ENCODE results near the gene SPATA9.

Gene SPATA9

DNA sequence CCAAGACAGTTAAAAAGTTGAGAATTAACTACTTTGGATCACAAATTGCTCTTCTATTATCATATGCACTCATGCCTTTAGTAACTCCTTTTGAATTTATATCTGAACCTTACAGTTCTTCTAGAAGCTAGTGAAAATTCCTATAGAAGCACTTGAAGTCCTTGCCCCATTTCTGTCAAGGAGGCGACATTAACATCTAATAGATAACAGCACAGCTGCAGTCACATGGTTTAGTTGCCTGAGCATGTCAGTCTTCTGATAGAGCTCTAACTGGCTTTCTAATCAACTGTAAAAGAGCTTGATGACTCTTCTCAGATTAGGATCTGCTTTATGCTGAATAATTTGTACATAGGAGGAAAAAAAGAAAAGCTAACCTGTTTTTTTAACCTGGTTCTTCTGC, 27.2 kb downstream of the SPATA9 start (continued):
- TF ChIP-seq SETDB1 (IDR thresholded peaks at IDR 0.05; ENCODE audit: insufficient read length, low read length) (no peak), ZNF423 (tag by site-specific recombination; IDR thresholded peaks at IDR 0.05) (no peak), ZNF600 (tag by site-specific recombination; IDR thresholded peaks at IDR 0.05) (no peak)

DNA sequence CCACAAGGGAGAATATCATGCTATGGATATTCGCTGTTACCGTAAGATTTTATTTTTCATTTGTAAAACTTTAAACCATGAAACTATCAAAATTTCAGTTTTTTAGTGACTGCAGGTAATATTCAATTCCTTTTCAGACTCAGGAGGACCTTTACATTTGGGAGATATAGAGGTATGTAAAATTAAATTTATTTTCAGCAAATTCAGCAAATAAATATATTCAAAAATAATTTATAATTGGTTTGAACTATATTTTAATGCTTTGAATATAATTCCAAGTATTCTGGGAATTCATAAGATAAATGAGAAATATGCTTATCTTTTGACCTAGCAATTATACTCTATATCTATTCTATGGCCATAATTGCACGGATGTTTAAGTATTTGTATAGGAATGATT, 28.6 kb downstream of the SPATA9 start:
- TF ChIP-seq, protein P1, sequence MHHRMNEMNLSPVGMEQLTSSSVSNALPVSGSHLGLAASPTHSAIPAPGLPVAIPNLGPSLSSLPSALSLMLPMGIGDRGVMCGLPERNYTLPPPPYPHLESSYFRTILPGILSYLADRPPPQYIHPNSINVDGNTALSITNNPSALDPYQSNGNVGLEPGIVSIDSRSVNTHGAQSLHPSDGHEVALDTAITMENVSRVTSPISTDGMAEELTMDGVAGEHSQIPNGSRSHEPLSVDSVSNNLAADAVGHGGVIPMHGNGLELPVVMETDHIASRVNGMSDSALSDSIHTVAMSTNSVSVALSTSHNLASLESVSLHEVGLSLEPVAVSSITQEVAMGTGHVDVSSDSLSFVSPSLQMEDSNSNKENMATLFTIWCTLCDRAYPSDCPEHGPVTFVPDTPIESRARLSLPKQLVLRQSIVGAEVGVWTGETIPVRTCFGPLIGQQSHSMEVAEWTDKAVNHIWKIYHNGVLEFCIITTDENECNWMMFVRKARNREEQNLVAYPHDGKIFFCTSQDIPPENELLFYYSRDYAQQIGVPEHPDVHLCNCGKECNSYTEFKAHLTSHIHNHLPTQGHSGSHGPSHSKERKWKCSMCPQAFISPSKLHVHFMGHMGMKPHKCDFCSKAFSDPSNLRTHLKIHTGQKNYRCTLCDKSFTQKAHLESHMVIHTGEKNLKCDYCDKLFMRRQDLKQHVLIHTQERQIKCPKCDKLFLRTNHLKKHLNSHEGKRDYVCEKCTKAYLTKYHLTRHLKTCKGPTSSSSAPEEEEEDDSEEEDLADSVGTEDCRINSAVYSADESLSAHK (tag by site-specific recombination; IDR thresholded peaks at IDR 0.05), result no peak
- TF ChIP-seq ZNF664 (tag by site-specific recombination; IDR thresholded peaks at IDR 0.05), result no peak
- no peak for TF ChIP-seq ZNF423 (tag by site-specific recombination; IDR thresholded peaks at IDR 0.05)
- TF ChIP-seq ZNF843 (tag by site-specific recombination; IDR thresholded peaks at IDR 0.05), result no peak
- TF ChIP-seq ZNF350 (tag by site-specific recombination; IDR thresholded peaks at IDR 0.05), result no peak
- no peak for TF ChIP-seq ZNF768 (tag by site-specific recombination; IDR thresholded peaks at IDR 0.05)
- no peak for TF ChIP-seq SCRT2 (tag by site-specific recombination; IDR thresholded peaks at IDR 0.05)
- no peak for TF ChIP-seq ZNF175 (tag by site-specific recombination; IDR thresholded peaks at IDR 0.05)
- TF ChIP-seq ZNF792 (tag by site-specific recombination; IDR thresholded peaks at IDR 0.05), result no peak
- TF ChIP-seq ZNF433 (tag by site-specific recombination; IDR thresholded peaks at IDR 0.05; ENCODE audit: low read depth), result no peak
- no peak for TF ChIP-seq BCL11B (tag by site-specific recombination; IDR thresholded peaks at IDR 0.05; ENCODE audit: low read depth)
- H3K4me1 ChIP-seq (ENCODE audit: control insufficient read depth, insufficient read depth, low read length), result no peaks in the 10 kb centered on the region
- CTCF ChIA-PET, result interaction anchor here (6.8 kb wide), 1 partner anchor 10 kb away, joined by 44 read pairs; no protein-coding TSS in a partner anchor
- H3K36me3 ChIP-seq (ENCODE audit: control insufficient read depth in 2 of 2, insufficient read depth in 1 of 2, low read length in 2 of 2), result peaks cover 0 to 8% of the 10 kb centered on the region in 2 experiments; a peak in 1 of 3 replicates
- no peaks in the 10 kb centered on the region for H3K9me3 ChIP-seq (ENCODE audit: control insufficient read depth, insufficient read depth, low read depth, low read length)
- H3K4me3 ChIP-seq (ENCODE audit: low read depth, low read length), result no peak overlapping the region
- POLR2A ChIA-PET, result no interaction called here
- H3K27ac ChIP-seq (ENCODE audit: extremely low read depth, low read depth, low read length), result no peak overlapping the region

DNA sequence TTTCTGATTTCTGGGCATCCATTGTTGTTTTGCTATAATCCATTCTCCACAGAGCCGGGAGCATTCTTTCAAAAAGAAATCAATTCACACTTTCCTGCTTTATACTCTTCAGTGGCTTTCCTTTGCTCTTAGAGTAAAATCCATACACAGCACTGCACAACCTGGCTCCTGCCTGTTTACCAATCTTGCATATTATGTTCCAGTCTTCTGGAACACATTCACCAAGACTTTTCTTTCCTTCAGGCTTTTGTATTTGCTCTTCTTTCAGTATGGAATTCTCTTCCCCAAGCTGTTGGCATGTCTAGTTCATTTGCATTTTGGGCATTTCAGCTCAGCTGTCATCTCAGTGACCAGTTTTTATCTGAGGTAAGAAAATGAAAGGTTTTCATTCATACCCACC, 29.9 kb downstream of the SPATA9 start:
- H3K4me1 ChIP-seq (ENCODE audit: control insufficient read depth, insufficient read depth, low read length), result peaks cover 1% of the 10 kb centered on the region; the same call in 1 of the 2 replicates
- H3K9me3 ChIP-seq (ENCODE audit: control insufficient read depth, insufficient read depth, low read depth, low read length), result no peaks in the 10 kb centered on the region
- peaks cover 0 to 8% of the 10 kb centered on the region in 2 experiments; a peak in 1 of 3 replicates for H3K36me3 ChIP-seq (ENCODE audit: control insufficient read depth in 2 of 2, insufficient read depth in 1 of 2, low read length in 2 of 2)
- ChIA-PET POLR2A (no interaction called here), CTCF (interaction anchor here (0.7 to 6.8 kb wide), 3 partner anchors 9 to 92 kb away, joined by 4 to 44 read pairs (median 5); no protein-coding TSS in a partner anchor)
- H3K4me3 ChIP-seq (ENCODE audit: low read depth, low read length), result no peak overlapping the region
- no peak overlapping the region for H3K27ac ChIP-seq (ENCODE audit: extremely low read depth, low read depth, low read length)
- TF ChIP-seq MYNN (tag by site-specific recombination; IDR thresholded peaks at IDR 0.05; ENCODE audit: borderline replicate concordance), result no peak
- TF ChIP-seq, protein P2, sequence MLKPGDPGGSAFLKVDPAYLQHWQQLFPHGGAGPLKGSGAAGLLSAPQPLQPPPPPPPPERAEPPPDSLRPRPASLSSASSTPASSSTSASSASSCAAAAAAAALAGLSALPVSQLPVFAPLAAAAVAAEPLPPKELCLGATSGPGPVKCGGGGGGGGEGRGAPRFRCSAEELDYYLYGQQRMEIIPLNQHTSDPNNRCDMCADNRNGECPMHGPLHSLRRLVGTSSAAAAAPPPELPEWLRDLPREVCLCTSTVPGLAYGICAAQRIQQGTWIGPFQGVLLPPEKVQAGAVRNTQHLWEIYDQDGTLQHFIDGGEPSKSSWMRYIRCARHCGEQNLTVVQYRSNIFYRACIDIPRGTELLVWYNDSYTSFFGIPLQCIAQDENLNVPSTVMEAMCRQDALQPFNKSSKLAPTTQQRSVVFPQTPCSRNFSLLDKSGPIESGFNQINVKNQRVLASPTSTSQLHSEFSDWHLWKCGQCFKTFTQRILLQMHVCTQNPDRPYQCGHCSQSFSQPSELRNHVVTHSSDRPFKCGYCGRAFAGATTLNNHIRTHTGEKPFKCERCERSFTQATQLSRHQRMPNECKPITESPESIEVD (tag by site-specific recombination; IDR thresholded peaks at IDR 0.05), result no peak
- no peak for TF ChIP-seq ZNF341 (tag by site-specific recombination; IDR thresholded peaks at IDR 0.05; ENCODE audit: low read depth)
- no peak for TF ChIP-seq ZNF555 (tag by site-specific recombination; conservative IDR thresholded peaks at IDR 0.05)
- TF ChIP-seq ZBTB8A (tag by site-specific recombination; IDR thresholded peaks at IDR 0.05), result no peak
- no peak for TF ChIP-seq ZNF366 (tag by site-specific recombination; conservative IDR thresholded peaks at IDR 0.05)
- no peak for TF ChIP-seq ZNF37A (tag by site-specific recombination; IDR thresholded peaks at IDR 0.05)
- no peak for TF ChIP-seq ZNF76 (tag by site-specific recombination; IDR thresholded peaks at IDR 0.05; ENCODE audit: borderline replicate concordance, low read depth)
- TF ChIP-seq ZNF596 (tag by site-specific recombination; IDR thresholded peaks at IDR 0.05), result no peak
- TF ChIP-seq ZNF335 (tag by site-specific recombination; conservative IDR thresholded peaks at IDR 0.05), result no peak
